Dendritic cell treated with granulocyte-macrophage colony-stimulating factor and Interleukin-4, amounts not matched to agents 40 ng/mL and 50 ng/mL, for 4 days (primary cell): Measurements from ENCODE around the gene CILP.
"Not testable (repeated sequence)": the region's sequence is repeated elsewhere in the genome, so short reads cannot be mapped to it uniquely, and the experiment has no call there.

ENCODE experiments used
- H3K27ac Mint-ChIP-seq: one replicate; pipeline ENCODE4 v1.8.0; 2022; ENCODE audit warnings: mild to moderate bottlenecking, mixed read lengths
- H3K27me3 Mint-ChIP-seq: one replicate; pipeline ENCODE4 v1.8.0; 2022; ENCODE audit warnings: mild to moderate bottlenecking, mixed read lengths
- H3K36me3 Mint-ChIP-seq: one replicate; pipeline ENCODE4 v1.8.0; 2022; ENCODE audit warnings: low read depth, mixed read lengths
- H3K4me1 Mint-ChIP-seq: one replicate; pipeline ENCODE4 v1.8.0; 2022; ENCODE audit warnings: low read depth, mixed read lengths
- H3K4me3 Mint-ChIP-seq: one replicate; pipeline ENCODE4 v1.8.0; 2022; ENCODE audit warnings: mild to moderate bottlenecking, moderate library complexity, mixed read lengths
- H3K9me3 Mint-ChIP-seq: one replicate; pipeline ENCODE4 v1.8.0; 2022; ENCODE audit warnings: mixed read lengths
- intact Hi-C: fragments of 100-400 bp; cut with micrococcal nuclease; formaldehyde crosslinking; loops from one replicate; pipeline ENCODE4 v1.15.0; 2022

The CILP gene

DNA sequence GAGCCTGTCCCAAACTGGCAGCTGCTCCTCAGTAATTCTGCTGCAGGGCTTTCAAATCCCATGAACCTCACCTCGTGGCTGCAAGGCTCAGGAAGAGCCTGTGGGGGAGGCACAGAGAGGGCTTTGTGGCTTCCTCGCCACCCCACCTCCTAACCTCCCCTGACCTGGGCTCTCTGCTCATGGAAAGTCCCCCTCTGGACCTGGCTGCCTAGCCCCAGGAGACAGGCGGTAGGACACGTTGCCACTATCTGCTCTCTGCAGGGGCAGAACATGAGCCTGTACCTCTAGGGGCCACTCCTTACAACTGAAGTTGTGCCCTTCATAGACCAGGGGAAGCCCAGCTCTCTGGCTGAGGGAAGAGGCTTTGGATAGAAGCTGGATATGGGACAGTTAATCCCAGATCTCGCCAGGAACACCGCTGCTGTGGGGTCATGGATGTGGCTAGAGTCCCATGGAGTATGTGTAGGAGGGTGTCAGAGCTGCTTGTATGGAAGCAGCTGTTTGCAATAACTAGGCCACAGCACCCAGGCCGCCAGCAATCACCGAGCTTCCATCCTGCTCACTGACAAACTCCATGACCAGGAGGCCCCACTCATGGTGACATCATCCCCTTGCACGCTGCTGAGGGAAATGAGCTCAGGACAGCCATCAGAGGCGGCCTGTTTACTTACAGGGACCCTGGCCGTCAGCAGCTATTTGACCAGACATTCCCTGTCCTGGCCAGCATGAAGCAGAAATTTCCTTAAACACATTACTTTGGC is 34.0 kb upstream of the CILP start:
- intact Hi-C loops, result no loop called here
- no peak overlapping the region for H3K27ac Mint-ChIP-seq
- no peaks in the 10 kb centered on the region for H3K4me1 Mint-ChIP-seq
- H3K9me3 Mint-ChIP-seq, result no peaks in the 10 kb centered on the region
- no peaks in the 10 kb centered on the region for H3K27me3 Mint-ChIP-seq
- H3K4me3 Mint-ChIP-seq, result no peak overlapping the region
- peaks cover 12% of the 10 kb centered on the region for H3K36me3 Mint-ChIP-seq

DNA sequence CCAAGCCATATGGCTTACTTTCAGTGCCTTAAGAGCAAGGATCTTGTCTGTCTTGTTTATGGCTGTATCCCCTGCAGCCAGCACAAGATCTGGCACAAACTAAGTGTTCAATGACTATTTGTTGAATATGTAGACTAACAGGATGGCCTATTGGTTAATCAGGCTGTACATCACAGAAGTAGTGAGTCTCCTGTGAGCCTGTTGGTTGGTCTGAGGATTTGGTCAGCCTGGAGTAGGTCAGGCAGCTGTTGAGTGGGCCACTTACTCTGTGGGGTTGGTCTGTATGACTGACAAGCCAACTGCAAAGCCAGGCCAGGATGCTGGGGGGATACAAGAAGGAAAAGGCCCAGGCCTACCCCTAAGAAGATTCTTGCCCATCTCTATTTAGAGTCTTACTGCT is 33.4 kb upstream of the CILP start:
- H3K9me3 Mint-ChIP-seq, result no peaks in the 10 kb centered on the region
- no peaks in the 10 kb centered on the region for H3K4me1 Mint-ChIP-seq
- no peak overlapping the region for H3K4me3 Mint-ChIP-seq
- H3K27ac Mint-ChIP-seq, result no peak overlapping the region
- peaks cover 11% of the 10 kb centered on the region for H3K36me3 Mint-ChIP-seq
- no peaks in the 10 kb centered on the region for H3K27me3 Mint-ChIP-seq
- intact Hi-C loops, result no loop called here

- H3K27ac Mint-ChIP-seq, H3K4me3 Mint-ChIP-seq, intact Hi-C loops, H3K9me3 Mint-ChIP-seq, H3K27me3 Mint-ChIP-seq, H3K36me3 Mint-ChIP-seq: not testable (repeated sequence)
- H3K4me1 Mint-ChIP-seq, result peaks cover 15% of the 10 kb centered on the region
These were observed 25.2 kb upstream of the CILP start for GRCh38 chr15:65236443-65236842.

- Mint-ChIP-seq H3K4me1 (peaks cover 19% of the 10 kb centered on the region), H3K36me3 (no peaks in the 10 kb centered on the region), H3K27me3 (no peaks in the 10 kb centered on the region), H3K9me3 (no peaks in the 10 kb centered on the region), H3K4me3 (no peak overlapping the region), H3K27ac (no peak overlapping the region)
- intact Hi-C loops, result no loop called here
These were observed 22.4 kb upstream of the CILP start for GRCh38 chr15:65233696-65234095.

DNA sequence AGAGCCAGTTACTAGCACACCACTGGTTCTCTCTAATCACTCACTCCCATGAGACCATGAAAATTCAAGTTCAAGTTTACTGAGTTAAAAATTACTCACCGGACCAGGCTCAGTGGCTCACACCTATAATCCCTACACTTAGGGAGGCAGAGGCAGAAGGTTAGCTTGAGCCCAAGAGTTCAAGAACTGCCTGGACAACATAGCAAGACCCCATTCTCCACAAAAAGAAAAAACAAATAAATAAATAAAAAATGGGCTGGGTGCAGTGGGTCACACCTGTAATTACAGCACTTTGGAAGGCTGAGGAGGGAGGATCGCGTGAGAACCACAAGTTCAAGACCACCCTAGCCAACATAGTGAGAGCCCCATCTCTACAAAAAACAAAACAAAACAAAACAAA is 21.2 kb upstream of the CILP start:
- no peaks in the 10 kb centered on the region for H3K36me3 Mint-ChIP-seq
- H3K4me1 Mint-ChIP-seq, result peaks cover 15% of the 10 kb centered on the region
- intact Hi-C loops, result no loop called here
- H3K4me3 Mint-ChIP-seq, result no peak overlapping the region
- no peaks in the 10 kb centered on the region for H3K9me3 Mint-ChIP-seq
- no peaks in the 10 kb centered on the region for H3K27me3 Mint-ChIP-seq
- H3K27ac Mint-ChIP-seq, result no peak overlapping the region

DNA sequence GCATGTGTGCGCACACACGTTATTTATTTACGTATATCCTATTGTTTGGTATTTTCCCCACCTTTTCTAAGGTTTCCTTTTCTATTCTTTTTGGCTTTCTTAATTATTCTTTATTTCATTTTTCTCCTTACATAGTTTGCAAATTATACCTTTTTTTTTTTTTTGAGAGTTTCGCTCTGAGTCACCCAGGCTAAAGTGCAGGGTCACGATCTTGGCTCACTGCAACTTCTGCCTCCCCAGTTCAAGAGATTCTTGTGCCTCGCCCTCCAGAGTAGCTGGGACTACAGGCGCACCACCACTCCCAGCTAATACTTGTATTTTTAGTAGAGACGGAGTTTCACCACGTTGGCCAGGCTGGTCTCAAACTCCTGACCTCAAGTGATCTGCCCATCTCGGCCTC is 20.0 kb upstream of the CILP start:
- H3K4me1 Mint-ChIP-seq, result peaks cover 9% of the 10 kb centered on the region
- no peak overlapping the region for H3K4me3 Mint-ChIP-seq
- no peaks in the 10 kb centered on the region for H3K9me3 Mint-ChIP-seq
- intact Hi-C loops, result no loop called here
- H3K27ac Mint-ChIP-seq, result no peak overlapping the region
- H3K36me3 Mint-ChIP-seq, result no peaks in the 10 kb centered on the region
- no peaks in the 10 kb centered on the region for H3K27me3 Mint-ChIP-seq

- H3K36me3 Mint-ChIP-seq, H3K4me3 Mint-ChIP-seq, H3K27ac Mint-ChIP-seq, H3K27me3 Mint-ChIP-seq, H3K9me3 Mint-ChIP-seq, intact Hi-C loops: not testable (repeated sequence)
- H3K4me1 Mint-ChIP-seq, result peaks cover 14% of the 10 kb centered on the region
These were observed 15.6 kb upstream of the CILP start for GRCh38 chr15:65226901-65227300.

GRCh38 chr15:65226221-65226620 is 14.9 kb upstream of the CILP start:
- Mint-ChIP-seq H3K4me3 (no peak overlapping the region), H3K36me3 (no peaks in the 10 kb centered on the region), H3K27ac (no peak overlapping the region), H3K4me1 (peaks cover 8% of the 10 kb centered on the region), H3K27me3 (no peaks in the 10 kb centered on the region), H3K9me3 (no peaks in the 10 kb centered on the region)
- intact Hi-C loops, result no loop called here

DNA sequence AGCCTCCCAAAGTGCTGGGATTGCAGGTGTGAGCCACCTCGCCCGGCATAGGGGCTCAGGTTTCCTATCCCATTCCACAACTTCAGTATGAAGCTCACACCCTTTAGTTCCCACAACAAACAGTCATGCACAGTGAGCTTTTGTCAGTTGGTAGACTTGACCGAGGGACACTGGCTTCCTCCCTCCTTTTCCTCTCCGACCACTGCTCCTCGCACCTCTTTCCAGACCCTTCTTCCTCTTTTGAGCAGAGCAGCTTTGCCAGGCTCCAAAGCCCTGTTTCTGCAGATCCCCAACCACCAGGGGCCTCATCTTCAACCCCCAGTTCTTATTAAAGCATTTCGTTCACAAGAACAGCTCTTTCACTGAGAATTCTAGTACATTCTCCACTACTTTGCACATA is 12.7 kb upstream of the CILP start:
- H3K27ac Mint-ChIP-seq, result no peak overlapping the region
- intact Hi-C loops, result no loop called here
- no peak overlapping the region for H3K4me3 Mint-ChIP-seq
- no peaks in the 10 kb centered on the region for H3K9me3 Mint-ChIP-seq
- no peaks in the 10 kb centered on the region for H3K27me3 Mint-ChIP-seq
- no peaks in the 10 kb centered on the region for H3K36me3 Mint-ChIP-seq
- H3K4me1 Mint-ChIP-seq, result peaks cover 6% of the 10 kb centered on the region

GRCh38 chr15:65222891-65223290 is 11.6 kb upstream of the CILP start:
- no peaks in the 10 kb centered on the region for H3K36me3 Mint-ChIP-seq
- no peaks in the 10 kb centered on the region for H3K27me3 Mint-ChIP-seq
- intact Hi-C loops, result no loop called here
- no peak overlapping the region for H3K27ac Mint-ChIP-seq
- H3K9me3 Mint-ChIP-seq, result no peaks in the 10 kb centered on the region
- H3K4me1 Mint-ChIP-seq, result peaks cover 6% of the 10 kb centered on the region
- no peak overlapping the region for H3K4me3 Mint-ChIP-seq

- Mint-ChIP-seq H3K4me3 (no peak overlapping the region), H3K9me3 (no peaks in the 10 kb centered on the region), H3K27ac (no peak overlapping the region), H3K4me1 (peaks cover 6% of the 10 kb centered on the region), H3K27me3 (no peaks in the 10 kb centered on the region), H3K36me3 (no peaks in the 10 kb centered on the region)
- intact Hi-C loops, result no loop called here
These were observed 10.4 kb upstream of the CILP start for GRCh38 chr15:65221697-65222096.

GRCh38 chr15:65219137-65219536 is 7.9 kb upstream of the CILP start:
- Mint-ChIP-seq H3K9me3 (no peaks in the 10 kb centered on the region), H3K4me3 (no peak overlapping the region), H3K27me3 (no peaks in the 10 kb centered on the region), H3K36me3 (no peaks in the 10 kb centered on the region), H3K27ac (no peak overlapping the region), H3K4me1 (peaks cover 4% of the 10 kb centered on the region)
- intact Hi-C loops, result no loop called here

DNA sequence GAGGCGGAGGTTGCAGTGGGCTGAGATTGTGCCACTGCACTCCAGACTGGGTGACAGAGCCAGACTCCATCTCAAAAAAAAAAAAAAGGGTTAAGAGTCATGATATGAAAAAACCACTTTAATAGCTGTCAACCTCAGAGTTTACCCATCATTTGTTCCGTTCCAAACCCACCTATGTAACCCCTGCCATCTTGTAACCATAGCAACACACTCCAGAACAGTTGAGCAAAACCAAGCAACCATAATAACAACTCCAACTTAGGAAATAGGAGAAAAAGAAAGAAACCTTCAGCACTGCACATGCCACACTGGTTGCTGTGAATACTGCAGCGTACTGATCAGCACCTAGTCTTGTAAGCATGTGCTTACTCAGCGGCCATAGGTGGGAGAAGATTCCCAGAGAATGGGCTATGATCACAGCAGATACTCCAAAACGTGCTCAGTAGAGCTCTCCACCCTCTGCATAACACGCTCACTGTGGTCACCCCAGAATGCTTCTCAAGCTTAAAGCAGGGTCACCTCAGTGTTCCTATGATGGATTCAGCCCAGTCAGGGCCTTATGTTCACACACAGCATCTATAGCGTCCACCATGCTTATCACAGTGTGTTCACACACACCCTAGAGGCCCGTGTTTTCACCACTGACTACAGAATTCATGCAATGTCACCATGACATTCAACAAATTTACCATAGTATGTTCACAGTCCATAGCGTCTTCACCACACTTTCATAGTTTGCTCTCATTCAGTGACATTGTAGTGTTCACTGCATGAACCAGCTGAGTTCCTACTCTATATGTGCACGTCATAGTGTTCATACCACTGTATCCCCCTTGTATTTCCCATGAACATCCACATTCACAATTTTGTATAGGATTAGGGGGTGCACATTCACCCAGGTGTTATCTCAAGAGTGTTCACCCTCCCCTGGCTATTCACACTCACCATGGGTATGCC is 6.5 kb upstream of the CILP start:
- Mint-ChIP-seq H3K4me3 (no peak overlapping the region), H3K27me3 (no peaks in the 10 kb centered on the region), H3K27ac (no peak overlapping the region), H3K4me1 (no peaks in the 10 kb centered on the region), H3K9me3 (no peaks in the 10 kb centered on the region), H3K36me3 (no peaks in the 10 kb centered on the region)
- intact Hi-C loops, result no loop called here

- no peaks in the 10 kb centered on the region for H3K27me3 Mint-ChIP-seq
- no peaks in the 10 kb centered on the region for H3K4me1 Mint-ChIP-seq
- H3K27ac Mint-ChIP-seq, result no peak overlapping the region
- H3K4me3 Mint-ChIP-seq, result no peak overlapping the region
- no peaks in the 10 kb centered on the region for H3K36me3 Mint-ChIP-seq
- H3K9me3 Mint-ChIP-seq, result no peaks in the 10 kb centered on the region
- intact Hi-C loops, result no loop called here
These were observed 4.2 kb upstream of the CILP start for GRCh38 chr15:65215496-65215895.
